HepG2 (cell line): ENCODE results near the gene ZC3H7B. TPM values are rescaled to one million over a fixed set of nuclear protein-coding genes. Genes with fewer than 3 reads are reported as not detected.

Experiments
- BRD4 ChIP-seq: sonication (generic); formaldehyde crosslinking; IDR thresholded peaks from 2 replicates; pipeline ENCODE4 v1.4.0; 2020; ENCODE audit warnings: missing genetic modification reagents
- CHD2 ChIP-seq: IDR thresholded peaks from 2 replicates; pipeline ENCODE4 v1.6.1; 2011; ENCODE audit warnings: low read depth, low read length, improper control_type of control experiment
- ELK4 ChIP-seq: sonication (generic); formaldehyde crosslinking; IDR thresholded peaks from 2 replicates; pipeline ENCODE4 v1.9.0; 2021; ENCODE audit warnings: missing genetic modification reagents, borderline replicate concordance
- GABPA ChIP-seq, 2 experiments: IDR thresholded peaks; 2 replicates each; pipeline ENCODE4 v1.6.1; 2011 to 2016; ENCODE audit warnings: low read depth in 2 of 2, low read length in 1 of 2, missing biosample characterization in 1 of 2, missing genetic modification characterization in 1 of 2
- GABPB1 ChIP-seq: IDR thresholded peaks from 2 replicates; pipeline ENCODE4 v1.6.1; 2016; ENCODE audit warnings: mild to moderate bottlenecking, missing genetic modification reagents, moderate library complexity, missing compliant biosample characterization
- NR2F6 ChIP-seq, 2 experiments: IDR thresholded peaks; 2 replicates each; pipeline ENCODE4 v1.6.1; 2016; ENCODE audit warnings: antibody characterized with exemption in 1 of 2, mild to moderate bottlenecking in 1 of 2
- PATZ1 ChIP-seq: sonication (generic); formaldehyde crosslinking; IDR thresholded peaks from 2 replicates; pipeline ENCODE4 v1.4.0; 2020; ENCODE audit warnings: missing genetic modification reagents
- PAXIP1 ChIP-seq: sonication (generic); formaldehyde crosslinking; conservative IDR thresholded peaks from 2 replicates; pipeline ENCODE4 v1.4.0; 2020; ENCODE audit warnings: mild to moderate bottlenecking, missing genetic modification reagents, moderate library complexity
- POLR2AphosphoS5 ChIP-seq: IDR thresholded peaks from 2 replicates; pipeline ENCODE4 v1.6.1; 2012; ENCODE audit warnings: low read depth, low read length
- RXRA ChIP-seq: sonication (generic); formaldehyde crosslinking; IDR thresholded peaks from 2 replicates; pipeline ENCODE4 v1.5.1; 2020; ENCODE audit warnings: missing genetic modification reagents
- SAP130 ChIP-seq: IDR thresholded peaks from 2 replicates; pipeline ENCODE4 v1.6.1; 2016; ENCODE audit warnings: low read depth
- SMYD3 ChIP-seq: sonication (generic); formaldehyde crosslinking; IDR thresholded peaks from 2 replicates; pipeline ENCODE4 v1.8.1; 2023; ENCODE audit warnings: mild to moderate bottlenecking, missing genetic modification reagents
- SRSF1 ChIP-seq: fragments of 200-400 bp; formaldehyde crosslinking; optimal IDR thresholded peaks from 2 replicates; pipeline ENCODE3; 2017; ENCODE audit warnings: mild to moderate bottlenecking, low read depth, low read length, moderate library complexity
- TCF12 ChIP-seq, 2 experiments: fragments of 450-650 bp in 1 of 2; sonication (generic) in 1 of 2; formaldehyde crosslinking in 1 of 2; IDR thresholded peaks; 2 replicates each; pipeline versions ENCODE4 v1.6.1 to v1.8.0; 2017 to 2022; ENCODE audit warnings: antibody characterized with exemption in 1 of 2, mild to moderate bottlenecking in 1 of 2, missing genetic modification reagents in 1 of 2, moderate library complexity in 1 of 2
- XBP1 ChIP-seq: sonication (generic); formaldehyde crosslinking; IDR thresholded peaks from 2 replicates; pipeline ENCODE4 v1.5.0; 2020; ENCODE audit warnings: missing genetic modification reagents
- ZEB1 ChIP-seq: IDR thresholded peaks from 2 replicates; pipeline ENCODE4 v1.6.1; 2012; ENCODE audit warnings: mild to moderate bottlenecking, low read depth, inconsistent platforms; ENCODE audit not compliant: insufficient replicate concordance
- ZNF3 ChIP-seq: IDR thresholded peaks from 2 replicates; pipeline ENCODE4 v1.7.0; 2017; ENCODE audit warnings: inconsistent platforms
- polyA plus RNA-seq, 8 experiments: library from polyadenylated mRNA; depleted of rRNA in 3 of 8; stranded (reverse) in 7 of 8; unstranded in 1 of 8; fragments of >200 nt; fragmentation: Illumina TruSeq in 4 of 8; extraction: Trizol in 4 of 8; gene quantifications; 2 replicates each; pipeline versions ENCODE4 v1.2.1 to v1.2.3, GENCODE V29; 2011 to 2016; ENCODE audit warnings: low read depth in 4 of 8, missing spikeins in 1 of 8, mixed read lengths in 1 of 8; ENCODE audit not compliant: insufficient read depth in 1 of 8
- total RNA-seq, 5 experiments: library from RNA; depleted of rRNA; stranded (reverse); fragments of >200 nt; fragmentation: Illumina TruSeq; extraction: Trizol; gene quantifications; 2 replicates each; pipeline ENCODE4 v1.2.3, GENCODE V29; 2016; ENCODE audit warnings: low read depth in 1 of 5

The ZC3H7B gene
- total and polyA plus RNA-seq, 2 of the 13 experiments (the other 11 are each of a cell fraction or from before 2014, with no cell fraction given) = 26.4 to 37.2 TPM

- no peak for TF ChIP-seq XBP1 (CRISPR knock-in tag)
- TF ChIP-seq SAP130 = no peak
- no peak for TF ChIP-seq GABPB1 (CRISPR knock-in tag)
- no peak for TF ChIP-seq TCF12 (IDR thresholded peaks at IDR 0.05)
- no peak for TF ChIP-seq TCF12 (CRISPR knock-in tag; IDR thresholded peaks at IDR 0.05)
- no peak for TF ChIP-seq POLR2AphosphoS5
- peak; percentile 50; the same call in 1 of the 2 replicates for TF ChIP-seq PATZ1 (CRISPR knock-in tag)
- peak; percentile 50 for TF ChIP-seq PAXIP1 (CRISPR knock-in tag)
- TF ChIP-seq SMYD3 (CRISPR knock-in tag) = no peak
- TF ChIP-seq ELK4 = no peak
- no peak for TF ChIP-seq GABPA (IDR thresholded peaks at IDR 0.05; ENCODE audit: low read depth, low read length)
- TF ChIP-seq GABPA (CRISPR knock-in tag; IDR thresholded peaks at IDR 0.05; ENCODE audit: low read depth) = no peak
- no peak for TF ChIP-seq CHD2
- TF ChIP-seq BRD4 (CRISPR knock-in tag) = no peak
- TF ChIP-seq ZEB1 = no peak
- TF ChIP-seq NR2F6 (IDR thresholded peaks at IDR 0.05) = 0 out of 2 replicates have a peak, but pooled peaks have one; percentile 26
- no peak for TF ChIP-seq NR2F6 (CRISPR knock-in tag; IDR thresholded peaks at IDR 0.05)
- TF ChIP-seq SRSF1 = no peak
- peak; percentile 47; the same call in 1 of the 2 replicates for TF ChIP-seq RXRA (CRISPR knock-in tag)
- no peak for TF ChIP-seq ZNF3 (CRISPR knock-in tag)
- TF ChIP-seq, all 625 proteins: peak for 15
Measured at GRCh38 chr22:41364955-41365354, 63.6 kb downstream of the ZC3H7B start (continued).
